GM12892 (cell line): ENCODE results near the gene DUSP28.

Experiments
- DNase-seq: peaks from one replicate; pipeline ENCODE4 v3.0.0; 2011; ENCODE audit not compliant: insufficient read length
- FAIRE-seq: peaks from 2 replicates; lab custom pipeline; 2011; peaks lifted over from hg19 to GRCh38; lab: Jason Lieb, UNC
- POLR2A ChIP-seq: IDR thresholded peaks from 2 replicates; pipeline ENCODE4 v1.6.1; 2011; ENCODE audit warnings: low read depth, low read length, control low read depth
- POLR2AphosphoS5 ChIP-seq: IDR thresholded peaks from 2 replicates; pipeline ENCODE4 v1.6.1; 2011; ENCODE audit warnings: low read depth, low read length, control low read depth
- TAF1 ChIP-seq: IDR thresholded peaks from 2 replicates; pipeline ENCODE4 v1.6.1; 2011; ENCODE audit warnings: low read depth, mild to moderate bottlenecking, control low read depth, low read length, borderline replicate concordance

DUSP28 gene

DNA sequence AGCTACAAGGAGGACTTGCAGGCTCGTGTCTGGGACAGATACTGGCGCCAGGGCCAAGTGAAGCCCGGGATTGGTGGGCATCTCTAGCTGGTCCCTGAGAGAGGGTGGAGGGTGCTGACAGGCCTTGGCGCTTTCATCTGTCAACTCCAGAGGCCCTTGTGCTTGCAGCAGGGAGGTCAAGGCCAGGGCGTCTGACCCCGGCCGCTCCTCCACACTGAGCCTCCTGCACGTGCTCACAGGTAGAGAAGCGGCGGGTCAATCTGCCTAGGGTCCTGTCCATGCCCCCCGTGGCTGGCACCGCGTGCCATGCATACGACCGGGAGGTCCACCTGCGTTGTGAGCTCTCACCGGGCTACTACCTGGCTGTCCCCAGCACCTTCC is 35.9 kb downstream of the DUSP28 start:
- TF ChIP-seq POLR2AphosphoS5 (no peak), TAF1 (no peak)
- DNase-seq = no peak
- no peak for FAIRE-seq

DNA sequence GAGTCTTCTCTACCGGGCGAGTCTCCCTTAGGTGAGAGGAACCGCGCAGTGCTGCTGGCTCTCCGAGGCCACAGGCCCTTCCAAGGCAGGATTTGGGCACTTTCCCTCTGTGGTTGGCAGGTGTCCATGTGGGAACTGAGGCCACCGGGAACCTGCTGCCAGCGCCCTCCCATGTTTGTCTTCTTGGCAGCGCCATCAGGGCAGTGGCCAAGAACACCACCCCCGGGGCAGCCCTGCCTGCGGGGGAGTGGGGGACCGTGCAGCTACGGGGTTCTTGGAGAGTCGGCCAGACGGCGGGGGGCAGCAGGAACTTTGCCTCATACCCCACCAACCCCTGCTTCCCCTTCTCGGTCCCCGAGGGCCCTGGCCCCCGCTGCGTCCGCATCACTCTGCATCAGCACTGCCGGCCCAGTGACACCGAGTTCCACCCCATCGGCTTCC is 36.4 kb downstream of the DUSP28 start:
- DNase-seq (no peak), FAIRE-seq (no peak)
- TF ChIP-seq POLR2AphosphoS5 (no peak), TAF1 (no peak), POLR2A (no peak)

DNA sequence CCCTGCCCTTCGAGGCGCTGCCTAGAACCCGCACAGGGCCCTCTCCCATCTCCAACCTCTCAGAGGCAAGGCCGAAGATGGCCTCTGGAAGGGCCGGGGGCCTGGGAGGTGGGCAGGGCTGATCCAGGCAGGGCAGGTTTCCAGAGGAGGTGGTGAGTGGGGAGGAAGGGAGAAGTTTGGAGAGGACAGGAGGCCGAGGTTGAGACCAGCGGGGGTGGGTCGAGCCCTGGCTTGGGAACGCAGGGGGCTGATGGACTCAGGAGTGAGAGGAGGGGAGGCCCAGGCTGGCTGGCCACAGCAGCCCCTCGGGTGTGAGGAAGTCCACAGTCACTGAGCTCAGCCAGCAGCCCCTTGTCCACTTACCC is 36.9 kb downstream of the DUSP28 start:
- no peak for DNase-seq
- no peak for TF ChIP-seq TAF1
- no peak for TF ChIP-seq POLR2AphosphoS5
- no peak for TF ChIP-seq POLR2A
- FAIRE-seq = no peak

DNA sequence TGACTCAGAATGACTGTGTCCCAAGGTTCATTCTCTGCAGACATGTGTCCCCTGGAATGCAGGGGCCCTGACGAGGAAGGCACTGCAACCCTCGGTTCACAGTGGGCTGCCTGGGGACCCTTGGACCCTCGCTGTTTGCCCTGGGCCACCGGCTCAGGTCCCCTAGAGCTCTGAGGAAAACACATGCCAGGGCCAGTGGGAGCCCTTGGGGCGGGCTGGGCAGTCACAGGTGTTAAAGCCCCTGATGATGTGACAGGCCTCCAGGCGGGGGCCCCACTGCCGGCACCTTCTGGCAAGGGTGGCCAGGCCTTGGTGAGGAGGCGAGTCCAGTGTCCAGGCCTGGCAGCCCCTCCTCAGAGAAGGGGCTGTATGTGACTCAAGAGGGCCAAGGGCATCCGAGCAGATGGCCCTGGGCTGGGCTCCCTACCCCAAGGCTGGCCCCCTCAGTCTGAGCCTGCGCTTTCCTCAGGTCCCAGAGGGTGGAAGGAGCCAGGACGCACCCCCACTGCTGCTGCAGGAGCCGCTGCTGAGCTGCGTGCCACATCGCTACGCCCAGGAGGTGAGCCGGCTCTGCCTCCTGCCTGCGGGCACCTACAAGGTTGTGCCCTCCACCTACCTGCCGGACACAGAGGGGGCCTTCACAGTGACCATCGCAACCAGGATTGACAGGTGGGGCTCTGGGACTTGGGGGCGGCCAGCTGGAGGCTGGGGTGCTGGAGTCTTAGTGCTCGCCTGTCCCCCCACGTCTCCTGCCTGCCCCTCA is 37.4 kb downstream of the DUSP28 start:
- TF ChIP-seq TAF1 = no peak
- DNase-seq = no peak
- FAIRE-seq = no peak

DNA sequence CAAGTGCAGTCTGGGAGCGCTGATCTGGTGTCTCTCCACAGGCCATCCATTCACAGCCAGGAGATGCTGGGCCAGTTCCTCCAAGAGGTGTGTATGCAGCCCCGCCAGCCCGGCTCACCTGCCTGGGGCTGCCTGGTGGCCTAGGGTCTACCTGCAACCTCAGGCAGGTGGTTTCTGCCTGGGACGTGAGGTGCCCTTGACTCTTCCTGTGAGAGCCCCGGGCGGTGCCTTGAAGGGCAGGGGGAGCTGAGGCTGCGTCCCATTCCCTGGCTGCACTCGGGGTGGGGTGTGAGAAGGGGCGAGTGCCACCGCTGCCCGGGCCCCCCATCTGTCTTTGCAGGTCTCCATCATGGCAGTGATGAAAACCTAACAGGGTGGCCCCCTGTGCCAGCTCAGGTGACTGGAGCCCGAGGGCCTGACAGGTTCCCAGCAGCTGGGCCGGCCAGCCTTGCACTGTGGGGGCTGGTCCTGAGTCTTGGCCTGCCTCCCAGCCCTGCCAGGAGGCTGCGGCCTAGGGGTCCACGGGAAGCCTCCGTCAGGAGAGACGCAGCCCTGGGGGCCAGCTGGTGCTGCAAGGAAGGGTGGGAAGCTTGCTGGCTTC is 38.3 kb downstream of the DUSP28 start:
- DNase-seq (no peak), FAIRE-seq (no peak)
- TF ChIP-seq POLR2A (no peak), POLR2AphosphoS5 (no peak), TAF1 (no peak)

DNA sequence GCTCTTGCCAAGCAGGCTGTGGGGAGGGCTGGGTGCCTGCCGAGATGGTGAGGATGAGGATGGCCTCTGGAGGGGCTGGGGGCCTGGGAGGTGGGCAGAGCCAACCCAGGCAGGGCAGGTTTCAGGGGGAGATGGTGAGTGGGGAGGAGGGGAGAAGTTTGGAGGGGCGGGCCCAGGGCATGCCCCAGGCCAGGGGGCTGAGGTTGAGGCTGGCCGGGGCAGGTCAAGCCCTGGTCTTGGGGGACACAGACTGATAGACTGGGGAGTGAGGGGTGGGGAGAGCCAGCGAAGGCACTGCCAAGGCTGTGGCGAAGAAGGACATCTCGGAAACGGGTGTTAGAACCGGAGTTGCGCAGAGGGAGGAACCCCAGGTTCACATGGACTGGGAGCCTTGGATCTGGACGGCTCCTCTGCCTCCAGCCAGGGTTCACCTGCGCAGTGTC is 39.0 kb downstream of the DUSP28 start:
- TF ChIP-seq POLR2AphosphoS5 = no peak
- no peak for TF ChIP-seq TAF1
- no peak for TF ChIP-seq POLR2A
- no peak for FAIRE-seq

DNA sequence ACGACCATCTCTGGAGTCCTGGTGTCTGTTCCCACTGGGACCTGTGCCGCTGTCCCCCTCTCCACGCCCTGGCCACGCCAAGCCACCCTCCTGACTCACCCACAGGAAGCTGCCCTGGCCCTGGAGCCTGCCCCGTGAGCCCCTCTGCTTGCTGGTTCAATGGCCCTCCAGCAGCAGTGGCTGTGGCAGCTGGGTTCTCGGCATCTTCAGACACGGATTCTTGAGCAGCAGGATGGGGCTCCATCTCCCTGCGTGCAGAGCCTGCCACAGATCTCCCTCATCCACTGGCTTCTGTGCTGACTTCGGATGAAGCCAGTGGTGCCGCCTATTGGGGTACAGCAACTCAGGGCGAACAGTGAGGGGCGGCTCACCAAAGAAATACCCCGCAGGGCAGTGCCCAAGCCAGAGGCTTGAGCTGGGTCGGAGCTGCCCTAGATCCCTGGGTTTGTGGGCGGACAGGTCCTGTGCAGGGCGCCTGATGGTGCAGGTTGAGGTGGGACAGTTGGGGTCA is 40.3 kb downstream of the DUSP28 start:
- TF ChIP-seq TAF1 = no peak
- no peak for TF ChIP-seq POLR2A
- TF ChIP-seq POLR2AphosphoS5 = no peak
- no peak for DNase-seq
- no peak for FAIRE-seq

More for the DNA sequence above, 39.0 kb downstream of the DUSP28 start:
- DNase-seq = no peak

DNA sequence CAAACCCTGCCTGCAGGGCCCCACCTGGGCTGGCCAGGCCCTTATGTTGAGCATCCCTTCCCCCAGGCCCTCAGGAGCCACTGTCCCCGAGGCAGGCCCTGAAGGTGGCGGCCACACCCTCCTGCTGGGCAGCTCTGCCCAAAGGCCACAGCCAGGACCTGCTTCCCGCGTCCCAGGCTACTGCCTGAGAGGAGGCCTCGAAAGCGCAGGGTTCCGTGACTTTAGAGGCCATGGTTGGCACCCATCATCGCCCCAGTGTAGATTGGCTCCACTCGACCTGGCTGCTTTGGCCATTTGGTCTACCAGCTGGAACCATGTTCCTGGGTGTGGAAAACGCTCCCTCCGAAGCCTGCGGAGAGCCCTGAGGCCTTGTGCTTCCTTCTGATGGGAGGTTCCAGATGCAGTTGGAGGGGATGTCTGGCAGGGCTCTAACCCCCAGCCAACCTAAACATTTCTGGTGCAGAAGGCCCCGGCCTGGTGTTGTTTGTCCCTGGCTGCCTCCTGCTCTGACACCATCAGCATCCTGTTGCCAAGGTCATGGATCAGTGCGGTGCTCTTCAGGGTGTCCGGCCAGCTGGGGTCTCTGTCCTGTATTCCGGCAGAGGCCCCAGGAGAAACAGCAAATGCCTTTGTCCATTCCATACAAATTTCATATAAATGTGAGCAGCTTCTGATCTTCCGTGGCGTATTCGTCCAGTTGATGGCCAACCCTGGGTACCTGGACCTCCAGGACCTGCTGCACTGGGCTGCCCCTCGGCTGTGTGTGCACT is 41.1 kb downstream of the DUSP28 start:
- FAIRE-seq = no peak
- no peak for TF ChIP-seq POLR2A
- TF ChIP-seq TAF1 = no peak
- TF ChIP-seq POLR2AphosphoS5 = no peak
- DNase-seq = no peak

DNA sequence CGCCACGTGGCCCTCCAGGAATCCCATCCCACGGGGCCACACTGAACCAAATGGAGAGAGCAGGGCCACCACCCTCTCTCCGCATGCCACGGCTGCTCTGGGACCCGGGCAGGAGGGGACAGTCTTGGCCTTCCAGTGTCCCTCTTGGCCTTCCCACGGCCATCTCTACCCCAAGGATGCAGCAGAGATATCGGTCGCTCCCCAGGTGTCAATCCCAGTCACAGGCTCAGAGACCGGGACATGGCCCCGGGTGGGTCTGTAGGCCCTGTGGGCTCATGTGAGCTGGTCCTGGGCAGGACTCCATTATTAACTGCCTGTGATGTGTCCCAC is 41.6 kb downstream of the DUSP28 start:
- DNase-seq = no peak
- no peak for FAIRE-seq
- no peak for TF ChIP-seq TAF1
- no peak for TF ChIP-seq POLR2A
- TF ChIP-seq POLR2AphosphoS5 = no peak

DNA sequence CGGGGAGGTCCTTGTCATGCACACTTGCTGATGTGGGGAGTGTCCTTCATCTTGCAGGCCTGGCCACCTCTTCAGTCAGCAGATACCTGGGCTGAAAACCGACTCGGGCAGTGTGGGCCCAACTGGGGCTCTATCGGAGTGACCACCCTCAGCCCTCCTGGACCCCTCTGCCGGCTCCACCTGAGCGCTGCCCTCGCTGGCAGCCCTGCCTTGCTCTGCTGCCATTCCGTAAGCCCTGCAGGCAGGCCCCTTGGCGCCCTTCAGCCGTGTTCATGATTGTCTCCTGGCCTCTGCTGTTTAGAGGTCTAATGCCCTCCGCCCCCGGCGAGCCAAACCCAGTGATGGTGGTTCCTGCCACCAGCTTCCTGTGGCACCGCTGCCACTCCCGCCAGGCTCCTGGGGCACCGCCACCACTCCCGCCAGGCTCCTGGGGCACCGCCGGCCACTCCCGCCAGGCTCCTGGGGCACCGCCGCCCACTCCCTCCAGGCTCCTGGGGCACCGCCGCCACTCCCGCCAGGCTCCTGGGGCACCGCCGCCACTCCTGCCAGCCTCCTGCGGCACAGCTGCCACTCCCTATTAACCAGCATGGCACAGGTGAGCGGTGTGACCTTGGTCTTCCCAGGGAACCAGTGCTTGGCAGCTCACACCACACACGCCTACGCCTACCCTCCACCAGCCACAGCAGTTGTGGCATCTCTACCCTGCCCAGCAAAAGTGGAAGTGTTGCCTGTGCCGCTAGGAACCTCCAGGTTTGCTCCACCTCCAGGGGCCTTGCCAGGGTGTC is 42.3 kb downstream of the DUSP28 start:
- FAIRE-seq (no peak), DNase-seq (no peak)
- no peak for TF ChIP-seq POLR2AphosphoS5
- no peak for TF ChIP-seq POLR2A
- no peak for TF ChIP-seq TAF1

DNA sequence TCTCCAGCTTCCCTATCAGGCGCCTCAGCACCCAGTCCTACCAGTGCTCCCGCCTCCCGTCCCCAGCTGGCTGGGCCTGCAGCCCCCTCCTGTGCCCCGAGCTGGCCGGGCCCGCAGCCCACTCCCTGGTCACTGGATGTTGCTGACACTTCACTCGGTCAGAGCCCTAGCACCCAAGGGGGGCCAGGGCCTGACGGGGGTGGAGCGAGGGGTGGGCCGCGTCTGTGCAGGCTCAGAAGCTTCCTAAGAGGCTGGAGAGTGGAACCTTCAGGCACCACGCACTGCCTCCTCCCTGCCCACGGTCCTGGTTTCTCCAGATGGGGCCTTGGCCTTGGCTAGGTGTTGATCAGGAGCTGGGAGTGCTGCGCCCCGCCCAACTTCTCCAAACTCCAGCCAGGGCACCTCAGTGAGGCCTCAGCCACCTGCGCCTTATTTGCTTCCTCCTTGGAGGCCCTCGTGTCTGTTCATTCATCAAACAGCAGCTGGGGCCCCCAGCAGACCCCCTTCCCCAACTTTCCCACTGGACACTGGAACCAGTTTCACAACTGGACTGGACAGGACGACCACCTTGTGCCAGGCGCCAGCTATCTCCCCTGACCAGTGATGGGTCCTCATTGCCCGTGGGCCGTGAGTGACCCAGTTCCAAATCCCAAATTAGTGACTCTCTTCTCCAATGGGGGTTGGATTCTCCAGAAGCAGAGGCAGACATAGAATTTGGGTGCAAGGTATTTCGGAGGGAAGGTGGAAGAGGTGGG is 43.1 kb downstream of the DUSP28 start:
- no peak for TF ChIP-seq POLR2A
- no peak for TF ChIP-seq TAF1
- no peak for TF ChIP-seq POLR2AphosphoS5
- no peak for DNase-seq
- FAIRE-seq = no peak
